ENCODE results near the gene NCOA7. TPM values are rescaled to one million over a fixed set of nuclear protein-coding genes. Genes with fewer than 3 reads are reported as not detected.

Gene NCOA7
- total RNA-seq, 3 donors from 2014 or later (not counting 1 experiment from before 2014, with no cell fraction given): 37.3 to 66.6 (median 56.8) TPM

DNA sequence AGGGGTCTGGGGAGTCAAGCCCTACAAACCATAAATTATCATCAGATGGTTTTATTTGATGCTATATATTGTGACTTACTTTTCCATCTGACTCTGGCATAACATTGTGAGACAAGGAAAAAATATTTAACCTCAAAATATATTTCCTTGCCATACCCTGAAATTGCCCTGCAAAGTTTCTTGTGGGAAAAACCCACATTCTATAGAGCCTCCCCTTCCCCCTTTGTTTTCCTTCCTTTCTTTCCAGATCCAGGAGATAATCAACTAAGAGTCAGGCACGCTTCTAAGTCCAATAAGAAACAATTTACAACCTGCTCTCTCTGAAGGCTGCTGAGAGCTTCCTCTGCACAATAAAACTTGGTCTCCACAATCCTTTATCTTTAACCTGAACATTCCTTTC lies 148.3 kb downstream of the NCOA7 start:
- H3K27ac ChIP-seq (ENCODE audit: low read length): no peak overlapping the region
- H3K27me3 Mint-ChIP-seq (ENCODE audit: low read depth in 2 of 2): peaks cover 12 to 16% of the 10 kb centered on the region in 2 donors
- ATAC-seq (no peak), DNase-seq (no peak)
- 72% methylated on average over 1 of the region's 1 CpG for WGBS (ENCODE audit: insufficient coverage)
- TF ChIP-seq, protein P1, sequence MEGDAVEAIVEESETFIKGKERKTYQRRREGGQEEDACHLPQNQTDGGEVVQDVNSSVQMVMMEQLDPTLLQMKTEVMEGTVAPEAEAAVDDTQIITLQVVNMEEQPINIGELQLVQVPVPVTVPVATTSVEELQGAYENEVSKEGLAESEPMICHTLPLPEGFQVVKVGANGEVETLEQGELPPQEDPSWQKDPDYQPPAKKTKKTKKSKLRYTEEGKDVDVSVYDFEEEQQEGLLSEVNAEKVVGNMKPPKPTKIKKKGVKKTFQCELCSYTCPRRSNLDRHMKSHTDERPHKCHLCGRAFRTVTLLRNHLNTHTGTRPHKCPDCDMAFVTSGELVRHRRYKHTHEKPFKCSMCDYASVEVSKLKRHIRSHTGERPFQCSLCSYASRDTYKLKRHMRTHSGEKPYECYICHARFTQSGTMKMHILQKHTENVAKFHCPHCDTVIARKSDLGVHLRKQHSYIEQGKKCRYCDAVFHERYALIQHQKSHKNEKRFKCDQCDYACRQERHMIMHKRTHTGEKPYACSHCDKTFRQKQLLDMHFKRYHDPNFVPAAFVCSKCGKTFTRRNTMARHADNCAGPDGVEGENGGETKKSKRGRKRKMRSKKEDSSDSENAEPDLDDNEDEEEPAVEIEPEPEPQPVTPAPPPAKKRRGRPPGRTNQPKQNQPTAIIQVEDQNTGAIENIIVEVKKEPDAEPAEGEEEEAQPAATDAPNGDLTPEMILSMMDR (IDR thresholded peaks at IDR 0.05): no peak
- no peaks in the 10 kb centered on the region for H3K9me3 ChIP-seq (ENCODE audit: control insufficient read depth, insufficient read depth, low read length)
- no peaks in the 10 kb centered on the region for H3K9me3 Mint-ChIP-seq
- intact Hi-C loops (cut with micrococcal nuclease): no loop called here
- H3K36me3 ChIP-seq (ENCODE audit: control insufficient read depth, insufficient read depth, low read length): no peaks in the 10 kb centered on the region
- H3K4me3 ChIP-seq (ENCODE audit: low read length): no peak overlapping the region
- no peaks in the 10 kb centered on the region for H3K36me3 Mint-ChIP-seq
- H3K27ac Mint-ChIP-seq: no peak overlapping the region
- H3K4me1 ChIP-seq (ENCODE audit: control insufficient read depth, insufficient read depth, low read length): no peaks in the 10 kb centered on the region
- H3K4me3 Mint-ChIP-seq: no peak overlapping the region
- H3K27me3 ChIP-seq (ENCODE audit: control insufficient read depth, insufficient read depth, low read length): peaks cover 3% of the 10 kb centered on the region
- no peaks in the 10 kb centered on the region for H3K4me1 Mint-ChIP-seq

- no peak overlapping the region for H3K4me3 Mint-ChIP-seq
- ATAC-seq: no peak
- no peaks in the 10 kb centered on the region for H3K4me1 ChIP-seq (ENCODE audit: control insufficient read depth, insufficient read depth, low read length)
Observed at GRCh38 chr6:125939791-125940190, 149.0 kb downstream of the NCOA7 start.

GRCh38 chr6:125940247-125941041 lies 149.7 kb downstream of the NCOA7 start:
- Histone ChIP-seq H3K27me3 (ENCODE audit: control insufficient read depth, insufficient read depth, low read length) (peaks cover 3% of the 10 kb centered on the region), H3K36me3 (ENCODE audit: control insufficient read depth, insufficient read depth, low read length) (no peaks in the 10 kb centered on the region), H3K4me3 (ENCODE audit: low read length) (no peak overlapping the region), H3K27ac (ENCODE audit: low read length) (no peak overlapping the region), H3K4me1 (ENCODE audit: control insufficient read depth, insufficient read depth, low read length) (no peaks in the 10 kb centered on the region), H3K9me3 (ENCODE audit: control insufficient read depth, insufficient read depth, low read length) (no peaks in the 10 kb centered on the region)
- intact Hi-C loops (cut with micrococcal nuclease): no loop called here
- Mint-ChIP-seq H3K9me3 (no peaks in the 10 kb centered on the region), H3K36me3 (no peaks in the 10 kb centered on the region), H3K4me3 (no peak overlapping the region), H3K27me3 (ENCODE audit: low read depth in 2 of 2) (peaks cover 12 to 16% of the 10 kb centered on the region in 2 donors), H3K27ac (no peak overlapping the region), H3K4me1 (no peaks in the 10 kb centered on the region)
- ATAC-seq (no peak), DNase-seq (no peak)
- TF ChIP-seq, protein P1 (IDR thresholded peaks at IDR 0.05): no peak
- WGBS (ENCODE audit: insufficient coverage): 92% methylated on average over 3 of the region's 5 CpGs

More at GRCh38 chr6:125939791-125940190, 149.0 kb downstream of the NCOA7 start:
- H3K4me1 Mint-ChIP-seq: no peaks in the 10 kb centered on the region
- intact Hi-C loops (cut with micrococcal nuclease): no loop called here
- H3K9me3 Mint-ChIP-seq: no peaks in the 10 kb centered on the region
- no peak for DNase-seq
- Histone ChIP-seq H3K9me3 (ENCODE audit: control insufficient read depth, insufficient read depth, low read length) (no peaks in the 10 kb centered on the region), H3K4me3 (ENCODE audit: low read length) (no peak overlapping the region), H3K27me3 (ENCODE audit: control insufficient read depth, insufficient read depth, low read length) (peaks cover 3% of the 10 kb centered on the region), H3K27ac (ENCODE audit: low read length) (no peak overlapping the region), H3K36me3 (ENCODE audit: control insufficient read depth, insufficient read depth, low read length) (no peaks in the 10 kb centered on the region)
- H3K36me3 Mint-ChIP-seq: no peaks in the 10 kb centered on the region
- H3K27me3 Mint-ChIP-seq (ENCODE audit: low read depth in 2 of 2): peaks cover 12 to 16% of the 10 kb centered on the region in 2 donors
- no peak overlapping the region for H3K27ac Mint-ChIP-seq
- TF ChIP-seq, protein P1 (IDR thresholded peaks at IDR 0.05): no peak
- WGBS (ENCODE audit: insufficient coverage): 74% methylated on average over 2 of the region's 2 CpGs
